Prostate gland (tissue), 2 donors: Measurements from ENCODE around the gene MRPL18. TPM values are rescaled to one million over a fixed set of nuclear protein-coding genes. Genes with fewer than 3 reads are reported as not detected.

Experiments
- DNase-seq: peaks from one replicate; pipeline ENCODE4 v3.0.0-alpha.2; 2019; ENCODE audit warnings: low spot score
- H3K27ac ChIP-seq, 2 donors: fragments of 200-600 bp; sonication (generic); 2 replicates each; pipeline ENCODE4 v1.5.1; 2017 to 2019
- H3K27me3 ChIP-seq: fragments of 200-600 bp; sonication (generic); replicated peaks from 2 replicates; pipeline ENCODE4 v1.5.1; 2019; ENCODE audit not compliant: insufficient read depth
- H3K36me3 ChIP-seq, 2 donors: fragments of 200-600 bp; sonication (generic); 1 replicate in 1 of 2; 2 replicates in 1 of 2; pipeline versions ENCODE4 v1.5.1 to v1.8.1; 2017 to 2019
- H3K4me1 ChIP-seq: fragments of 200-600 bp; sonication (generic); replicated peaks from 2 replicates; pipeline ENCODE4 v1.5.1; 2019
- H3K4me3 ChIP-seq, 2 donors: fragments of 200-600 bp; sonication (generic); 2 replicates each; pipeline ENCODE4 v1.5.1; 2017 to 2019
- H3K9me3 ChIP-seq: fragments of 200-600 bp; sonication (generic); 2 replicates; pipeline ENCODE4 v1.5.1; 2017
- POLR2A ChIP-seq: fragments of 450-650 bp; IDR thresholded peaks from one replicate; pipeline ENCODE4 v1.6.1; 2016; ENCODE audit warnings: antibody characterized with exemption, mild to moderate bottlenecking
- POLR2AphosphoS5 ChIP-seq: sonication (generic); formaldehyde crosslinking; IDR thresholded peaks from one replicate; pipeline ENCODE4 v1.6.1; 2017; ENCODE audit warnings: antibody characterized with exemption
- WGBS: methylation state at CpG from one replicate; pipeline ENCODE4 v1.1.5; 2018; 5-methylcytosine and 5-hydroxymethylcytosine counted together
- intact Hi-C: fragments of 100-400 bp; cut with DNase I; formaldehyde crosslinking; loops from one replicate; pipeline ENCODE4 v1.14.2; 2022
- total RNA-seq, 2 donors: library from RNA; depleted of rRNA; stranded (reverse); fragments of >200 nt; gene quantifications; one replicate each; pipeline ENCODE4 v1.1.0, GENCODE V29; 2016
- TF ChIP-seq, protein P1 (sequence below), 4 experiments: fragments of 200-600 bp in 2 of 4; fragments of 450-650 bp in 2 of 4; sonication (generic) in 2 of 4; IDR thresholded peaks; 1 replicate in 3 of 4; 2 replicates in 1 of 4; pipeline ENCODE4 v1.5.1; 2016 to 2019; ENCODE audit warnings: antibody characterized with exemption in 4 of 4, mild to moderate bottlenecking in 2 of 4, moderate library complexity in 2 of 4

The MRPL18 gene
- total RNA-seq, 2 donors from 2014 or later = 76.0 to 103 TPM

DNA sequence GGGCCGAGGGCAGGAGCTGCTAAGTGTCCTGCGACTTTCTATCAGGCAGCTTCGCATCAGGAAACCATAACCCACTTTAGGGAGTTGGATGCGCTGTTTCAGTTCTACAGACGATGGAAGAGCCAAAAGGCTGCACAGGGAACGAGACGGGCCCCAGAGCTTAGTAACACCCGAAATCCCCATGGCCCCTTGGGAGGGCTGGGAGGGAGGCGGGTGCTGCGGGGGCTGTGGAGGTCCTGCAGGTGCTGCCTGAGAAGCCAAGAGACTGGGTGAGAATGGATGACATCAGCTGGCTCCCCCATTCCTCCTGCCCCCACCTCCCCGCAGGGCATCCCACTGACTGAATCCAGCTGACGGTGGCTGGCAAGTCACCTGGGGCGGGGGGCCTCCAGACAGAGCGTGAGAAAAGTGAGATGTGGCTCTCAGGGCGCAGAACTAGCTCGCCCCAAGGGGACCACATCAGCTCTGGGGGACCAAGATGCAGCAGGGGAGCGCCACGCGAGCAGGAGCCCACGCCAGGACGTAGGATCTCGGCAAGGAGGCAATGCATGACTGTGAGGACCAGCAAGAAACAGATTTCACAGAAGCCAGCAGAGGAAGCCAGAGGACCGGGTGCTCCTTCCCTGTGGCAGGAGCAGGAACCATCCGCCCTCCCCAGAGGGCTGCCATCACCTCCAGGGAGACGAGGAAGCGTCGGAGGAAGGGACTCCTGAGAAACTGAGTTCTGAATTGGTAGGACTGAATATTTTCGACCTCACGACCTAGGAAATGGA lies 46.6 kb downstream of the MRPL18 start:
- 90% methylated on average over 29 of the region's 29 CpGs for WGBS
- intact Hi-C loops = no loop called here
- Histone ChIP-seq H3K27ac (no peak overlapping the region), H3K36me3 (no peaks in the 10 kb centered on the region), H3K9me3 (no peaks in the 10 kb centered on the region), H3K4me1 (no peaks in the 10 kb centered on the region), H3K4me3 (no peak overlapping the region), H3K27me3 (no peaks in the 10 kb centered on the region)
- DNase-seq = no peak
- TF ChIP-seq POLR2AphosphoS5 (no peak), POLR2A (no peak)
- TF ChIP-seq, protein P1, sequence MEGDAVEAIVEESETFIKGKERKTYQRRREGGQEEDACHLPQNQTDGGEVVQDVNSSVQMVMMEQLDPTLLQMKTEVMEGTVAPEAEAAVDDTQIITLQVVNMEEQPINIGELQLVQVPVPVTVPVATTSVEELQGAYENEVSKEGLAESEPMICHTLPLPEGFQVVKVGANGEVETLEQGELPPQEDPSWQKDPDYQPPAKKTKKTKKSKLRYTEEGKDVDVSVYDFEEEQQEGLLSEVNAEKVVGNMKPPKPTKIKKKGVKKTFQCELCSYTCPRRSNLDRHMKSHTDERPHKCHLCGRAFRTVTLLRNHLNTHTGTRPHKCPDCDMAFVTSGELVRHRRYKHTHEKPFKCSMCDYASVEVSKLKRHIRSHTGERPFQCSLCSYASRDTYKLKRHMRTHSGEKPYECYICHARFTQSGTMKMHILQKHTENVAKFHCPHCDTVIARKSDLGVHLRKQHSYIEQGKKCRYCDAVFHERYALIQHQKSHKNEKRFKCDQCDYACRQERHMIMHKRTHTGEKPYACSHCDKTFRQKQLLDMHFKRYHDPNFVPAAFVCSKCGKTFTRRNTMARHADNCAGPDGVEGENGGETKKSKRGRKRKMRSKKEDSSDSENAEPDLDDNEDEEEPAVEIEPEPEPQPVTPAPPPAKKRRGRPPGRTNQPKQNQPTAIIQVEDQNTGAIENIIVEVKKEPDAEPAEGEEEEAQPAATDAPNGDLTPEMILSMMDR (IDR thresholded peaks at IDR 0.05) = no peak

DNA sequence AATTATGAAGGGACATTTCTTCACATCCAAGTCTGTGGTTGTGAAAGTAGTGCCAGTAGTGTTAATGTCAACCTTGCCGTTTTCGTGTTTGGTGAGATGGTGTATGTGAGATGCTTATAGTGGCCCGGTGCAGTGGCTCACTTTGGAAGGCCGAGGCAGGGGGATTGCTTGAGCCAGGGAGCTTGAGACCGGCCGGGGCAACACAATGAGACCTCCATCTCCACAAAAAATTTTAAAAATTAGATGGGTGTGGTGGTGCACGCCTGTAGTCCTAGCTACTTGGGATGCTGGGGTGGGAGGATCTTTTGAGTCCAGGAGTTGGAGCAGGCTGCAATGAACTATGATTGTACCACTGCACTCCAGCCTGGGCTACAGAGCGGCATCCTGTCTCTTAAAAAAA lies 47.2 kb downstream of the MRPL18 start:
- 76% methylated on average over 8 of the region's 8 CpGs for WGBS
- no peak overlapping the region for H3K27ac ChIP-seq
- no peak for DNase-seq

DNA sequence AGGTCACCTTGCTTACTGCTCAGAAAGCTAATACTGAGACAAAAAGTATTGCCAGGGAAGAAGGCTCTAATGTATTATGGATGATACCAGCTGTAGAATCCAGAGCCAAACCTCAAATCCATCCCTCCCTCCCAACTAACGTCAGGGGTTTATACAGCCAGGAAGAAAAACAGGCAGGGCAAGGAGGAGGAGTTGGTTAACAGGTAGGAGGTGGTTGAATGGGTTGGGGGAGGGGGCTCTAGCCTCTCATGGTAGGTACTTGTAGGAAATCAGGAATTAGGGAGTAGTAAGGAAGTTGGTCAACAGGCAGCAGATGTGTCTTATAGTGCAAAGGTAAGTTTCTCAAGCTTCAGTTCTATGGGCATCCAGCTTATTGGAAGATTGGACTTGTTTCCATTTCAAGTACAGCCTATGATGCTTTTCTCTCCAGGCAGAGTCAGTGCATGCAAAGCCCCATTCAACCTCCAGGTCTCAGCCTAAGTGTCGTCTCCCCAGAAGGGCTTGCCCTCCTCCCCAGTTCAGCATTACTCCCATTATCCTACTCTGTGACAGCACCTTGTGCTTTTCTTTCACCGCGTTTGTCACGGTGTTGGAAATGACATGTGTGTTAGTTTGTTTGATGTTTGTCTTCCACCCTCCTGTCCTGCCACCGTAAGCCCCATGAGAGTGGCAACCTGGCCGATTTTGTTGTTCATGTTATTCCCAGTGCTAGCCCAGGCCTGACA lies 47.9 kb downstream of the MRPL18 start:
- no peak for DNase-seq
- Histone ChIP-seq H3K4me1 (no peaks in the 10 kb centered on the region), H3K9me3 (no peaks in the 10 kb centered on the region), H3K27ac (no peak overlapping the region), H3K36me3 (no peaks in the 10 kb centered on the region), H3K4me3 (no peak overlapping the region), H3K27me3 (no peaks in the 10 kb centered on the region)
- 66% methylated on average over 7 of the region's 7 CpGs for WGBS
- TF ChIP-seq, protein P1 (IDR thresholded peaks at IDR 0.05) = no peak
- TF ChIP-seq POLR2A (no peak), POLR2AphosphoS5 (no peak)
- intact Hi-C loops = no loop called here

More for the DNA sequence above, 47.2 kb downstream of the MRPL18 start:
- Histone ChIP-seq H3K27me3 (no peaks in the 10 kb centered on the region), H3K4me3 (no peak overlapping the region), H3K36me3 (no peaks in the 10 kb centered on the region), H3K9me3 (no peaks in the 10 kb centered on the region), H3K4me1 (no peaks in the 10 kb centered on the region)
- intact Hi-C loops = no loop called here
- TF ChIP-seq, protein P1 (IDR thresholded peaks at IDR 0.05) = no peak
- TF ChIP-seq POLR2AphosphoS5 = no peak
- TF ChIP-seq POLR2A = no peak

DNA sequence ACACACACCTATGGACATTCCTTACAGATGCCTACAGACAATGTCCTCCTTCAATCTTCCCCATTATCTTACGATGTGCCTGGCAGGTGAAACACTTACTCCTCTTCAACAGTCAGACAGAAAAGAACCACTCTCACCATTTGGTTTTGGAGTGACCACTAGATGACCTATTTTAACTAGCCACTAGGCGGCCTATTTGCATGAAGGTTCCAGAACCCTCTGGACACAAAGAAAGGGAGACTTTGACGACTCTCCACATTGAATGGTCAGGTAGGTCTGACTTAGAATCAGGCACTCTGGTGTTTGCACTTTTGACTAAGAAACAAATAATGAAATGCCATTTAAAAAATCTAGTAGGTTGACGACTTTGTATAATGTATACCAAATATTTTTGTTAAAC lies 51.8 kb downstream of the MRPL18 start:
- DNase-seq = no peak
- TF ChIP-seq, protein P1 (IDR thresholded peaks at IDR 0.05) = no peak
- TF ChIP-seq POLR2AphosphoS5 = no peak
- no peak for TF ChIP-seq POLR2A
- WGBS = 71% methylated on average over 4 of the region's 4 CpGs
- no peaks in the 10 kb centered on the region for H3K9me3 ChIP-seq
- H3K27ac ChIP-seq = no peak overlapping the region
- H3K4me3 ChIP-seq = no peak overlapping the region
- no peaks in the 10 kb centered on the region for H3K27me3 ChIP-seq
- H3K36me3 ChIP-seq = no peaks in the 10 kb centered on the region
- H3K4me1 ChIP-seq = no peaks in the 10 kb centered on the region
- intact Hi-C loops = no loop called here
